T-helper 1 cell treated with Interleukin-12 subunit alpha and Interleukin-12 subunit beta and Interleukin-4 antibody, amounts not matched to agents 30 ng/mL and 1 ng/mL, for 36 hours (primary cell): Measurements from ENCODE around the gene TRPV3. TPM values are rescaled to one million over a fixed set of nuclear protein-coding genes. Genes with fewer than 3 reads are reported as not detected.
"Not testable (repeated sequence)": the region's sequence is repeated elsewhere in the genome, so short reads cannot be mapped to it uniquely, and the experiment has no call there.

ENCODE experiments used
- intact Hi-C: fragments of 100-400 bp; cut with micrococcal nuclease; formaldehyde crosslinking; loops from one replicate; pipeline ENCODE4 v1.15.1; 2024
- total RNA-seq: library from RNA; stranded (reverse); gene quantifications from 2 replicates; pipeline ENCODE4 v1.2.3, GENCODE V29; 2022

The TRPV3 gene
- total RNA-seq, 1 donor from 2014 or later: 0.20 TPM

- intact Hi-C loops: no loop called here
Observed at GRCh38 chr17:3574231-3574630, 16.6 kb upstream of the TRPV3 start.

- intact Hi-C loops: no loop called here
Observed at GRCh38 chr17:3573246-3574100, 15.9 kb upstream of the TRPV3 start.

DNA sequence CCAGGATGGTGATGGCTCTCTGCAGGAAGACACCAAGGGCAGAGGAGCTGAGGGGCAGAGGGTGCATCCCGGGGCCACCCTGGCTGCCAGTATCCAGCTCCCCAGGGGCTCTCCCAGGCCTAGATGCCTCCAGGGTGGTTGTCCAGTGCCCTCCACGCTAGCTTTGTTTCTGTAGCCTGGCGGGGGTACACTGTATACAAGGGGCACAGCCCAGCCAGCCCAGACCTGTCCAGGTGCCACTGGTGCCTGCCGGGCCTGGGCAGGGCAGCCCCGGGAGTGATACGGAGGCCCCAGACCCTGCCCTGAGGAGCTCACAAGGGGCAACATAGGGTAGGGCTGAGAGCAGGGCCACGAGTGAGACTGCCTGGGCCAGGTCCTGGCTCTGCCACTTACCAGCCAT, 14.6 kb upstream of the TRPV3 start:
- intact Hi-C loops: no loop called here

DNA sequence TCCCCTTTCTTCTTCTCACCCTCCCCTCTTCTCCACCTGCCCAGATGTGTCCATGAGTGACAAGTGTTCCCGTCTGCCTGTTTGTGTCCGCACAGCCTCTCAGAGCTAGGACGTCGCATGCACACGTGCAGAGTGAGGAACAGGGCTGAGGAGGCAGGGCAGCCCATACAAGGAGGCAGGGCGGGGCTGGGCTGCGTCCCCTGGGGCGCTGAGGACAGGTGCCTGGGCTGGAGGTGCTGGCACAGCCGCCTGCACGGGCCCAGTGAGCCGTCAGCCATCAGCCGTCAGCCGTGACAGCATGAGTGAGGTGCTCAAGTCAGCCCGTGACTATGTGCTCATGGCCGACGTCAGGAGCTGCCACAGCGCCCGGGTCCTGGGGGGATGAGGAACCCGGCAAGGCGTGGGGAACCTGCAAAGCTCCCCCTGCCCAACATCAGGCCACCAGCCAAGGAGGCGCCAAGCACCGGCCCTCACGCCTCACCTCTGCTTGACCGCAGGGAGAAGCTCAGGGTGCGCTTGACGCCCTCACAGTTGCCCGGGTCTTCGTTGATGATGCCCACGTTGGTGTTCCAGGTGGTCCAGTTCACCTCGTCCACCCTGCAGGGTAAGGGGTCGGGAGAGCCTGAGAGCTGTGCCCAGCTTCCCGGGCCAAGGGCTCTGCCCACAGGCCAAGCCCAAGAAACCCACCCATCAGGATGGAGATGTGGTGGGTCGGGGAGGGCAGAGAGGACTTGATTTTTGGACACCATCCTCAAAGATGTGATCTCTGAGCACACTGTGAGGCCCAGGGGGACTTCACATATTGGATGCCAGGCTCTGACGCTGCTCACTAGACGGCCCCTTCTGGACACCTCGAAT, 13.7 kb upstream of the TRPV3 start:
- intact Hi-C loops: no loop called here

DNA sequence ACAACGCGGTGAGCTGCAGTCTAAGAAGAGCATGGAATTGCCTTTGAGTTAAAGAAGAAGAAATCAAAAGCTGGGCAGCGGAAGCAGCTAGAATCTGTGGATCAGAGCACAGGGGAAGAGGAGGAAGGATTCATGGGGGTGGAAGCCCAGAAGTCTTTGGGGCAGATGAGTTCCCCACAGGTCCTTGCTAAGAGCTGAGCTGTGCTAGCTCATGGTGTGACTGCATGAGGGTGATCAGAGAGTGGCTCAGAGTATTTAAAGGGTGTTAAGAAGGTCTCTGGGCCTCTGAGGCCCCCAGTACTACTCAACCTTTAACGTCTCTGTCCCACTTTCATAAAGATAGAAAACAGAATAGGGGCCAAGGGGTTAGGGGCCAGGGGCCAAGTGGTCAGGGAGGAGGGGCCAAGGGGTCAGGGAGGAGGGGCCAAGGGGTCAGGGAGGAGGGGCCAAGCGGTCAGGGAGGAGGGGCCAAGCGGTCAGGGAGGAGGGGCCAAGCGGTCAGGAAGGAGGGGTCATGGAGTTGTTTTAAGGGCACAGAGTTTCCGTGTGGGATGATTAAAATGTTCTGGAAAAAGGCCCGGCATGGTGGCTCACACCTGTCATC, 12.0 kb upstream of the TRPV3 start:
- intact Hi-C loops: no loop called here

DNA sequence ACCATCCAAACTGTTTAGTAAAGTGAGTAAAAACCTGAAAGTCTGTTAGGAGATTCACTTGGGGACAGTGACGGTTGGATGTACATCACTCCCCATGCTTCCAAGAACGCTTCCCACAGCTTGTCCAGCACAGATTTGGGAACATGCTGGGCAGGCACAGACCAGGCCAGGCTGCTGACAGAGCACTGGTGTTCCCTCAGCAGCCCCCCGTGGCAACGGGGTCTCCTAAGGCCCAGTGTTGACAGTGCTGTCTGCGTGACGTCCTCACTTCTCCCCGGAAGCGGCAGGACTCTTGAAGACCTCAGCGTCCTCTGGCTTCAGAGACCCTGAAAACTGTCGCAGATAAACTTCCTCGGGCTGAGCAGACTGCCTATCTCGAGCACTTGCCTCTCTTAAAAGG, 8.9 kb upstream of the TRPV3 start:
- intact Hi-C loops: no loop called here

- intact Hi-C loops: no loop called here
Observed at GRCh38 chr17:3565143-3565542, 7.5 kb upstream of the TRPV3 start.

- intact Hi-C loops: not testable (repeated sequence)
Observed at GRCh38 chr17:3564241-3564640, 6.6 kb upstream of the TRPV3 start.

GRCh38 chr17:3559270-3559645, 1.6 kb upstream of the TRPV3 start:
- intact Hi-C loops: no loop called here

- intact Hi-C loops: no loop called here
Observed at GRCh38 chr17:3558603-3559269, 1.1 kb upstream of the TRPV3 start.

DNA sequence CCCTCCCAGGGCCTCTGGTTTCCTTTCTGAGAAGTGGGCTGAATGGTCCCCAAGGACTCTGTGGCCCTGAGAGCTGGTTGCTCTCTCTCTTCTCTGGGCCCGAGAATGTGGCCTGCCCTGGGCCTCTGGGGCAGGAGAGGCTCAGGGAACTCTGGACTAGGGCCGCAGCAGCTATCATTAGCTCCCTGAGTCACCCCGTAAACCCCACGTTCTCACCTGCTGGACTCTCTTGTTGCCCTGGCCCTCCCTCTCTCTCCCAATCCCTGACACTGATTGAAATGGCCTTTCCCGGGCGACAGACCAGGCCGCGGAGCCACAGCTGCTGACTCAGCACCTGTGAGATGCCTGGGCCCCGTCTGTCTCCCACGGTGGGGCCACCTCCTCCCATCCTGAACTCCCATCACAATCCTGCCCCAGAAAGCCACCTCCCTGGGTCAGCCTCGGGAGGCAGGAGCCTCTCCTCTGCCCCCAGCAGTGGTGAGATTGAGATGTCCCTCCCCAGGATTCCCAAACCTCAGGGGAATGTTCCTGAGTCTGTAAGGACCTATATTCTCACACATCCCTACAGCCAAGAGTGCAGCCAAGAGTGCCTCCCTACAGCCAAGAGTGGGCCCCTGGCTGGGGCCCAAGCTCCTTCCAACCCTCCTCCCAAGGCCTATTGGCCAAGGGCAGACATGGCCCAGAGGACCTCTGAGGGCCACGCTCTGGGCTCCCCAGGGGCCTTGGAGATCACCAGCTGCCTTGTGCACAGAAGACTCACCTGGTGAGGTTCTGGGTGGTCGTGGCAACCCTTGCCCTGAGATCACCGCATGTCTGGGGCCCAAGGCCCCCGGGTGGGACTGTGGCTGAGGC, 470 bp downstream of the TRPV3 start:
- intact Hi-C loops: no loop called here

GRCh38 chr17:3556239-3556915, 1.2 kb downstream of the TRPV3 start:
- intact Hi-C loops: no loop called here

- intact Hi-C loops: no loop called here
Observed at GRCh38 chr17:3555189-3555796, 2.3 kb downstream of the TRPV3 start.

DNA sequence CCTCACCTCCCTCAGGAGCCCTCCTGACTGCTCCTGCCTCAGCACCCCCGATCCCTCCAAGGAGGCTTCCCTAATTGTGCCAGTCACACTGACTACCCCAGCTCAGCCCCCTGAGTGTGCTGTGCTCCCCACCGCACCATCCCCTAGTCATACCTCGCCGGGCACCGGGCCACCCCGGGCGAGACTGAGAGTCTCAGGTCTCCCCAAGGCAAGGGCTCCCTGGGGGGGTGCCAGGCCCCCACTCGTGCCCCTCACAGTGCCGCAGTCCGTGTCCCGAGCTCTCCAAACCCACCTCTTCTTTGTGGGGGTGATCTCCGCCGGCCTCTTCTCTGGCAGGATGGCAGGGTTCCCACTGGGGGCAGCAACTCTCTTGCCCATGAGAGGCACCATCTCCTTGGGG, 3.2 kb downstream of the TRPV3 start:
- intact Hi-C loops: no loop called here

DNA sequence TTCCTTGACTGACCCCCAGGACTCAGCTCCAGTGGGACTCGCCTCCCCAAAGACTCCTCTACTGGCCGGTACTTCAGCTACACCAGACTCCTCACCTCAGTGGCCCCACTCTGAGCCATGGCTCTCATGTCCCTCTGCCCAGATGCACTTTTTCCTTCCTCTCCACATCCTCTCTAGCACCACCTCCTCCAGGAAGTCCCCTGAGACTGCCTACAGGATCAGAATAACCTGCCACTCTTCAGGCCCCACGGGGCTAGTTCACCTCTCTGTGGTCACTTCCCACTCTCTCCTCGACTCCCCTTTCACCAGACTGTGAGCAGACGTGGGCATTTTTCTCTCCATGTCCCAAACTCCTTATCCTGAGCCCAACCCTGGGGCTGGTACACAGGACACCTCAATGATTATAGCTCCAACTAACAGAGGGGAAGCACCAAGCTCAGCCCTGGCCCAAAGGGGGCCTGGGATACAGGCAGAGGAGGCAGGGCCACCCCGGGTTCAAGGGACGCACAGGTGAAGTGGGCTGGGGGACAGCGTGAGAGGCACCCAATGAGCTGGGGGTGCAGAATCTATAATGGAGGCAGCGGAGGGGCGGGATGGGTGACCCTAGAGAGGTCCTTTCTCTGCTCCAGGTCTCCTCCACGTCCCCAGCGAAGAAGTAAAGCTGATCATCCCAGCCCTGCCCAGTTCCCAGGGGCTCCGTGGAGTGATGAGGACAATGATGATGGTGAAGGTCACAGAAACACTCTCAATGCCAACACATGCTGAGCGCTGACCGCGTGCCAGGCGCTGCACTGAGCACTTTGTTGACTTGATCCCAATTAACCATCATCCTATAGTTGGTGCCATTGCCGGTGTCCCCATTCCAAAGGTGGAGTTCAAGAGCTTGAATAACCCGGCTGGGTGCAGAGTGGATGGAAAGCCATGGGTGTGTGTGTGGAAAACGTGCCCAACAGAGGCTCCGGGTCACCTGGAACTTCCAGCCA, 3.9 kb downstream of the TRPV3 start:
- intact Hi-C loops: no loop called here

DNA sequence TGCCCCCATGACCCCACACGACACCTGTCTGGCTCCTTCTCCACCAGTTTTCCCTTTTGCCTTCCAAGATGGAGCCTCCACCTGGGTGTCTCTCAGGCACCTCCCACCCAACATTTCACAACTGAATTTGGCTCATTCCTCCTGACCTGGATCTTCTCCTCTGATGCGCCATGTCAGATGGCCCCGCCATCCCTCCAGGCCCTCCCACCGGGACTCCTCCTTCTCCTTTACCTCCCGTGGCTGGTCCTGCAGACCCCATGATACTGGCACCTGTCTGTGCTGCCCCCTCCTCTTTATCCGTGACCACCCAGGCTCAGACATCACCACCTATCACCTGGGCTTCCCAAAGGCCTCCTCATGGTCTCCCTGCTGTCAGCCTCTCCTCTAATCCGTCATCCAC, 4.7 kb downstream of the TRPV3 start:
- intact Hi-C loops: no loop called here

- intact Hi-C loops: no loop called here
Observed at GRCh38 chr17:3551189-3551588, 6.4 kb downstream of the TRPV3 start.

DNA sequence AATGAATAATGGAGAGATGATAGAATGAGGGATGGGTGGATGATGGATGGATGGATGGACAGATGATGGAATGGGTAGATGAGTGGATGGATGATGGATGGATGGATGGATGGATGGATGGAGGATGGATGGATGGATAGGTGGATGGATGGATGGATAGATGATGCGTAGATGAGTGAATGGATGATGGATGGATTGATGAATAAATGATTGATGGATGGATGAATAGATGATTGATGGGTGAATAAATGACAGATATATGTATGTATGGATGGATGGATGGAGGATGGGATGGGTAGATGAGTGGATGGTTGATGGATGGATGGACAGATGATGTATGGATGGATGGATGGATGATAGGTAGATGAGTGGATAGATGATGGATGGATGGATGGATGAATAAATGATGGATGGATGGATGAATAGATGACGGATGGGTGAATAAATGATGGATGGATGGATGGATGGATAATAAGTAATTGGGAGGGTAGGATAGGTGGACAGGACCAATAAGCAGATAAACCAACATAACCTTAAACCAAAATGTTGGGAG, 7.9 kb downstream of the TRPV3 start:
- intact Hi-C loops: no loop called here
